GM10248 (cell line): ENCODE measurements around the gene FKBP8.
A peak's percentile ranks its signal among the peaks of the same experiment; 100 is the strongest.

Experiments
- CTCF ChIA-PET: fragments of 300-600 bp; sonication (Branson Sonifier 250); formaldehyde crosslinking; extraction: SDS; loops from one replicate; lab custom pipeline; 2021; ENCODE audit warnings: antibody characterized with exemption; lab: Yijun Ruan, JAX
- POLR2A ChIA-PET: fragments of 350-650 bp; sonication (Branson Sonifier 250); formaldehyde crosslinking; extraction: SDS; loops from one replicate; lab custom pipeline; 2020; ENCODE audit warnings: antibody characterized with exemption; lab: Yijun Ruan, JAX
- DNase-seq: peaks from one replicate; pipeline ENCODE4 v3.0.0; 2012; ENCODE audit errors: extremely low spot score
- CTCF ChIP-seq: IDR thresholded peaks from 2 replicates; pipeline ENCODE4 v1.5.1; 2012; ENCODE audit warnings: mild to moderate bottlenecking, low read depth; ENCODE audit errors: extremely low read depth, missing control alignments, control extremely low read depth

The FKBP8 gene

GRCh38 chr19:18490728-18491127, 52.6 kb downstream of the FKBP8 start:
- ChIA-PET POLR2A (interaction anchor here (0.7 kb wide), 1 partner anchor 22 kb away, joined by 8 read pairs; no protein-coding TSS in a partner anchor), CTCF (no interaction called here)
- DNase-seq, result no peak
- no peak for TF ChIP-seq CTCF

- no peak for DNase-seq
- CTCF ChIA-PET, result no interaction called here
- POLR2A ChIA-PET, result no interaction called here
- no peak for TF ChIP-seq CTCF
Measured at GRCh38 chr19:18489627-18490184, 53.7 kb downstream of the FKBP8 start.

- ChIA-PET CTCF (interaction anchor here (1.0 to 2.3 kb wide), 3 partner anchors 9 to 36 kb away, joined by 3 to 8 read pairs (median 3); no protein-coding TSS in a partner anchor), POLR2A (no interaction called here)
- no peak for DNase-seq
- peak; percentile 12 for TF ChIP-seq CTCF
Measured at GRCh38 chr19:18488838-18489626, 54.3 kb downstream of the FKBP8 start.

GRCh38 chr19:18488403-18488723, 55.0 kb downstream of the FKBP8 start:
- TF ChIP-seq CTCF, result no peak
- ChIA-PET CTCF (interaction anchor here (1.0 to 2.3 kb wide), 3 partner anchors 10 to 36 kb away, joined by 3 to 8 read pairs (median 3); no protein-coding TSS in a partner anchor), POLR2A (no interaction called here)
- DNase-seq, result no peak

GRCh38 chr19:18487576-18488402, 55.6 kb downstream of the FKBP8 start:
- CTCF ChIA-PET, result interaction anchor here (1.0 to 2.3 kb wide), 3 partner anchors 9 to 35 kb away, joined by 3 to 8 read pairs (median 3); no protein-coding TSS in a partner anchor
- TF ChIP-seq CTCF, result no peak
- POLR2A ChIA-PET, result no interaction called here
- DNase-seq, result no peak

GRCh38 chr19:18486746-18487145, 56.6 kb downstream of the FKBP8 start:
- TF ChIP-seq CTCF, result no peak
- CTCF ChIA-PET, result no interaction called here
- DNase-seq, result no peak
- POLR2A ChIA-PET, result no interaction called here
